Right atrium auricular region (tissue), 2 donors: ENCODE results near the gene ACOT12. TPM values are rescaled to one million over a fixed set of nuclear protein-coding genes. Genes with fewer than 3 reads are reported as not detected.

ENCODE experiments used
- DNase-seq: peaks from one replicate; pipeline ENCODE4 v3.0.0-alpha.2; 2019; ENCODE audit warnings: low spot score
- H3K27ac ChIP-seq, 2 donors: fragments of 200-600 bp; sonication (generic); 1 replicate in 1 of 2; 2 replicates in 1 of 2; pipeline ENCODE4 v1.5.1; 2016 to 2019
- H3K27me3 ChIP-seq, 2 donors: fragments of 200-600 bp; sonication (generic); one replicate each; pipeline versions ENCODE4 v1.5.1 to v1.6.0; 2017 to 2019
- H3K36me3 ChIP-seq: fragments of 200-600 bp; sonication (generic); one replicate; pipeline ENCODE4 v1.5.1; 2016
- H3K4me1 ChIP-seq, 2 donors: fragments of 200-600 bp; sonication (generic); one replicate each; pipeline versions ENCODE4 v1.5.1 to v1.6.0; 2017 to 2019
- H3K4me3 ChIP-seq, 2 donors: fragments of 200-600 bp; sonication (generic); 1 replicate in 1 of 2; 2 replicates in 1 of 2; pipeline ENCODE4 v1.5.1; 2017 to 2019; ENCODE audit warnings: mild to moderate bottlenecking in 1 of 2, moderate library complexity in 1 of 2
- H3K9me3 ChIP-seq, 2 donors: fragments of 200-600 bp; sonication (generic); one replicate each; pipeline ENCODE4 v1.5.1; 2019
- CTCF ChIP-seq, 2 donors: fragments of 200-600 bp; sonication (generic); IDR thresholded peaks; one replicate each; pipeline ENCODE4 v1.5.1; 2019; ENCODE audit warnings: antibody characterized with exemption in 2 of 2
- total RNA-seq, 2 donors: library from RNA; depleted of rRNA; stranded (reverse); fragments of >200 nt; gene quantifications; one replicate each; pipeline ENCODE4 v1.1.0, GENCODE V29; 2016

Gene ACOT12
- not detected for total RNA-seq

GRCh38 chr5:81393783-81394718, at the start of gene ACOT12:
Gene ACOT12 (minus strand): TSS chr5:81394134. CDS start chr5:81394114, 20 bp downstream.
- Histone ChIP-seq H3K27ac (no peak within 1 kb of the TSS), H3K4me3 (peak within 1 kb of the TSS; percentile 33 to 53), H3K36me3 (no peaks in the 10 kb centered on the region), H3K9me3 (peaks cover 0 to 4% of the 10 kb centered on the region in 2 donors), H3K27me3 (peaks cover 0 to 10% of the 10 kb centered on the region in 2 donors), H3K4me1 (peaks cover 0 to 14% of the 10 kb centered on the region in 2 donors)
- no peak for TF ChIP-seq CTCF (IDR thresholded peaks at IDR 0.05)
- DNase-seq: no peak

GRCh38 chr5:81435023-81435422, 41.1 kb upstream of the ACOT12 start:
- no peak for DNase-seq
- no peaks in the 10 kb centered on the region for H3K27me3 ChIP-seq
- no peak overlapping the region for H3K4me3 ChIP-seq
- no peak overlapping the region for H3K27ac ChIP-seq
- no peaks in the 10 kb centered on the region for H3K36me3 ChIP-seq
- TF ChIP-seq CTCF (IDR thresholded peaks at IDR 0.05): no peak
- H3K9me3 ChIP-seq: no peaks in the 10 kb centered on the region
- H3K4me1 ChIP-seq: no peaks in the 10 kb centered on the region

- Histone ChIP-seq H3K36me3 (no peaks in the 10 kb centered on the region), H3K27ac (no peak overlapping the region), H3K4me1 (peaks cover 0 to 15% of the 10 kb centered on the region in 2 donors), H3K27me3 (no peaks in the 10 kb centered on the region), H3K9me3 (no peaks in the 10 kb centered on the region), H3K4me3 (no peak overlapping the region)
- TF ChIP-seq CTCF (IDR thresholded peaks at IDR 0.05): no peak
- DNase-seq: no peak
Observed at GRCh38 chr5:81429985-81430384, 36.1 kb upstream of the ACOT12 start.

- Histone ChIP-seq H3K36me3 (no peaks in the 10 kb centered on the region), H3K4me3 (no peak overlapping the region), H3K27me3 (no peaks in the 10 kb centered on the region), H3K4me1 (peaks cover 0 to 15% of the 10 kb centered on the region in 2 donors), H3K9me3 (no peaks in the 10 kb centered on the region), H3K27ac (no peak overlapping the region)
- DNase-seq: no peak
- TF ChIP-seq CTCF (IDR thresholded peaks at IDR 0.05): no peak
Observed at GRCh38 chr5:81429363-81429762, 35.4 kb upstream of the ACOT12 start.

- peaks cover 0 to 15% of the 10 kb centered on the region in 2 donors for H3K4me1 ChIP-seq
- no peaks in the 10 kb centered on the region for H3K9me3 ChIP-seq
- H3K36me3 ChIP-seq: no peaks in the 10 kb centered on the region
- no peak overlapping the region for H3K27ac ChIP-seq
- TF ChIP-seq CTCF (IDR thresholded peaks at IDR 0.05): no peak
- DNase-seq: no peak
- no peak overlapping the region for H3K4me3 ChIP-seq
- no peaks in the 10 kb centered on the region for H3K27me3 ChIP-seq
Observed at GRCh38 chr5:81428861-81429260, 34.9 kb upstream of the ACOT12 start.
